SHP77 treated with DMSO at 0.1 percent for 48 hours (cell line): ENCODE measurements around the gene PRKACA.

ENCODE experiments used
- DNase-seq: peaks from one replicate; lab custom pipeline; 2025; lab: John Stamatoyannopoulos, UW

The PRKACA gene

DNA sequence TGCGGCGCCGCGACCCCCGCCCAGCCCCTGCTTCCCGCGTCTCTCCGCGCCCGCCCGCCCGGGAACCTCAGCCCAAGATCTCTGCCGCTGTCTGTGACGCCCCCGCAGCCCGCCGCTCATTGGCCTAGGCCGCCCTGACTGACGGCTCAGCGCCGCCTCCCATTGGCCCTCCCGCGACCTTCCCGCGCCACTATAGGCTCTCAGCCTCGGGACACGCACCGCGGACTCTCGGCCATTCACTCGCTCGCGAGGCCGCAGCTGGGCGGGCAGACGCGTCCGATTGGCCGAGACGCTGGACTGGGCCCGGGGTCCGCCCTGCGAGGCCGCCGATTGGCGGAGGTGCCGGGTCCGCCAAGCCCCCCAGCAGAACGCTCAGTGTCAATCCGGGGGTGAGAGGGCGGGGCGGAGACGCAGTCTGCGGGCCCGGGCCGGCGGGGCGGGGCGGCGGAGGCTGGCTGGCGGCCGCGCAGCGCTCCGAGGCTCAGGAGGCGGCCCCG lies at the start of gene PRKACA:
TSS of gene PRKACA (minus strand) at position 95 of the 497 bp plus-strand sequence. CDS start 215 bp downstream, outside the sequence.
- peak; percentile 94 for DNase-seq

GRCh38 chr19:14166999-14167575 lies 49.5 kb upstream of the PRKACA start:
- no peak for DNase-seq

GRCh38 chr19:14165990-14166830 lies 48.6 kb upstream of the PRKACA start:
- DNase-seq: no peak

GRCh38 chr19:14164724-14165493 lies 47.3 kb upstream of the PRKACA start:
- no peak for DNase-seq

- no peak for DNase-seq
Observed at GRCh38 chr19:14164082-14164481, 46.5 kb upstream of the PRKACA start.

DNA sequence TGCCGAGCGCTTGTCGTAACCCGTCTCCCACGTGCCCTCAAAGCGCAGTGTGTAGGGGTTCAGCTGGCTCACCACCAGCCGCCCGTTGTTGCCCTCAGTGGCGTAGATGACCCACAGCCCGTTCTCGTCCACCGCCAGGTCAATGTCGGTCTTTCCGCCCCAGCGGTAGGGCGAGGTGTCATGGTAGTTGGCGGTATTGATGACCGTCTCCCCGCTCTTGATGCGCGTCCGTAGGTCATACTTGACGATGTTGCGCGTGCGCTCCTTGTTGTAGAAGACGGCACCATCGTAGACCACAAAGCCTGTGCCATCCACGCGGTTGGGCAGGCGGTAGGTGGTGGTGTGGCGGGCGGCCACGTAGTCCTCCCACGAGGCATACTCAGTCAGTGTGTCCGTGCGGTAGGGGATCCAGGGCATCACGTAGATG lies 45.3 kb upstream of the PRKACA start:
- no peak for DNase-seq

DNA sequence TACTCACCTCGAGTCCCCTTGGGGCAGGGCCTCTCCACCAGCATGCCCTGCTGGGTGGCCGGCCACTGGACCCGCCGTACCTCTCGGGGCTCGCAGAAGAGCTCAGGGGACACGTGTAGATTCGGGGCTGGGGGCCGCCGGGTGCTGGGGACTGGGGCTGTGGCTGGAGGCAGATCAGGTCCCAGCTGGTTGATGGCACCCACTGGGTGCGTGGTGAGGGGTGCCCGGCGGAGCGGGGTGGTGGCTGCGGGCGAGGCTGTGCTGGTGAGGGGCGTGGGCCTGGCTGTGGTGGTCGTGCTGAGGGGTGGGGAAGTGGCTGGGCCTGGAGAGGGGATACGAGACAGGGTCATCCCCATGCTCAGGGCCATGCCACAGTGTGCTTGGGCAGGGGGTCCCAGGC lies 43.7 kb upstream of the PRKACA start:
- DNase-seq: no peak

DNA sequence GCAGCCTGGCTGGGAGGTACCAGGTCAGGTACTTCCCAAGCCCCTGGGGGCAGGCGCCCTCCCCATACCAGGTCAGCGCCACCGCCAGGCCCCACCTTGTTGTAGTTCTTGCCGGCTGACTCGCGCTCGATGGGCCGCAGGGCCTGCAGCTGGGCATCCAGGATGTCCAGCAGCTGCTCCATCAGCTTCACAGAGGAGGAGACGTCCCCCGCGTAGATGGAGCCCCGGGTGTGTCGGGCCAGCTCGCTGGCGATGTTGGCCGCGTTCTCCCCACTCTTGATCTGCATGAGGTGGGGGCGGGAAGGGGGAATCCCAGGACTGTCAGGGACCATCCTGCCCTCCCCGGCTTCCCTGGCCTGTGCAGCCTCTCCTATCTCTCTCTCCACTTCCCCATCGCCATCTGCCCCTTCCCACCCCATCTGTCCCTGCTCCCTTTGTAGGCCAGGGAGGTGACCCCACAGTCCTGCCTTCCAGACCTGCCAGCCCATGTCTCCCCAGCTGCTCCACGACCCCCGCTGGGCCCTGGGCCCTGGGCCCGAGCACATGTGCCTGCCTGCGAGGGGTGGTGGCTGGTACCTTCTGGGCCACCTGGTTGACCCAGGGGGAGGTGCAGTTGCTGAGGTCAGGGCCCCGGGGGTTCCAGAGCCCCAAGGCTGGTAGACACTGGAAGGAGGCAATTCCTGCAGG lies 42.6 kb upstream of the PRKACA start:
- no peak for DNase-seq

DNA sequence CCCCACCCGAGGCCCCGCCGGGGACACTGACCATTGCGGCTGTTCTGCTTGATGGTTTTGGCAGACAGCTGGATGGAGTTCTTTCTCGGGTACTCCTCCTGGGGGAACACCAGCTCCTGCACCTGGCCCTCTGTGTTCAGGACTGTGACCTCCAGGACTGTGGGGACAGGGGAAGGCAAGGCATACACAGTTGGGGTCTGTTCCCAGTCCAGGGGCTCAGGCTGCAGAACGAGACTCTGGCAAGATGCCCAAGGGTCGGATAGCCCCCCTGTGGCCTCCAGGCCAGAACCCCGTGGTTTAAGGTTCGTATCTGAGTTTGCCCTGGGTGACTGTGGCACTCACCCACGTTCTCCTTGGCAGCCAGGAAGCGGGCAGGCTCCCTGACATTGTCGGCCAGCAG lies 41.5 kb upstream of the PRKACA start:
- DNase-seq: no peak

DNA sequence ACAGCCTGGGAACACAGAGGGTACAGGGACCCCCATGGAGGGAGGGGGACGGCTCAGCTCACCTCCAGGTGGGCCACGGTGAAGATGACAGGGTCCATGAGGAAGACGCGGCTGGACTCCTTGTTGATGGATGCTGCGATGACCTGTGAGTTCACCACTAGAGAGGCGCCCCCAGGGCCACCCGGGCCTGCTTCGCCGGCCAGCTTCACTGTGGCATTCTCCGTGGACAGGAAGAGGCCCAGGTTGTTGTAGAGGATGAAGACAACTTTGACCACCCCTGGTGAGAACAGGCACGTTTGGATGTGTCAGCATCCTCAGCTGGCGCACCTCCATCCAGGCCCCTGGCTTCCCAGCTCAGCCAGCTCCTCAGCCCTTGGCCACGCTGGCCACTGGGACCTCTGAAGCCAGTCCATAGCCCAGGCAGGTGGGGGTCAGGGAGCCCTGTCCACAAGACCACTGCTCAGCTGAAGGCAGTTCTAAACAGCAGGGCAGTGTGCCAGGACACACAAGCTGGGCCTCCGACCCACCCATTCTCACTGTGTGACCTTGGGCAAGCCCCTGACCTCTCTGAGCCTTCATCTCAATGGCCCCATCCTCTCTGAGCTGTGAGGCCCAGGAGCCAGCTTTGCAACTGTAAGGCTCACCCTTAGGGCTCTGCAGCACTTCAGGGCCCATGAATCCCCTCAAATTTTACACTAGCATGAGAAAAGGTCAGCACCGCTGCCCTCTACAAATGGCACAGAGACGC lies 40.9 kb upstream of the PRKACA start:
- no peak for DNase-seq

DNA sequence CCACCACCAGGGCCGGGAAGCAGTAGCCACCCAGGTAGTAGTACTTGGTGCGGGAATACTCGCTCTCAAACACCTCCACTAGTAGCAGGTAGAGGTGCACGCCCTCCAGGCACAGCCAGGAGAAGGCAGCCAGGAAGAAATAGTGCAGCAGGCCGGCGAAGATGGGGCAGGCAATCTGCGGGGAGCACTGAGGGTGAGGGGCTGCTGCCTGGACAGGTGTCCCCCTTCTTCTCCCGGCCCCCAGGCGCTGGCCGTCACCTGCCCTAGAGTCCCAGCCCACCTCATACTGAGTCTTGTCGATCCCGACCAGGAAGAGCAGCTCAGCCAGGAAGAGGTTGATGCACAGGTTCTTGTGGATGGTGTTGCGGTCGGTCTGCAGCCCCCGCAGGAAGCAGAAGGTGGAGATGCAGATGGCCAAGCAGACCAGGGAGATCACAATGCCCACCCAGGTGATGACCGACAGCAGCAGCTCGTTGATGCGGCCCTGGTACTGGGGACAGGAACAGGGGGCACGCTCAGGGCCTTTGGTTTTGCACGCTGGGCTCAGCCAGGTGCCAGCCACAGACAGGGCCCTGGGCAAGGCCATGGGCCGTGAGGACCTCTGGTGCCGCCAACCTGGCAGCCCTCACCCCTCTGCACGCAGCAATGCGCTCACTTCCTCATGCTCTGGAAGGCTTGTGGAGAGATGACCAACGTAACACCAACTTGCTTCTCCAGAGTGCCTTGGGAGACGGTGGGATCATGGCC lies 39.6 kb upstream of the PRKACA start:
- DNase-seq: no peak

DNA sequence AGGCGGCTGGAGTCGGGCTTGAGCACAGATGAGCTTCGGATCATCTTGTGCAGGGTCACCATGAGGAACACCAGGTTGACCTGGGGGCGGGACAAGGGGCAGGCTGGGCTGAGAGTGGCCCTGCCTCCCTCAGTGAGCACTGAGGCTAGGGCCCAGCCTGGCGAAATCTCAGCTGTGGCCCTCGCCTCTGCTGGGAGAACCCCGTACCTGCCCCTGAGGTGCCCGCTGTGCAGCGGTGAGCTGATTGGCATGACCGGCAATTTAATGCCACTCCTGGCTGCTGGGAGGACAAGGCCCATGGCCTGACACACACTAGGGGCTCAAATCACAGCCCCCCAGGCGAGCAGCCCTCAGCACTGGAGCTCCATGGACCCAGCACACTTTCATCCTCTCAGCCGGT lies 38.6 kb upstream of the PRKACA start:
- DNase-seq: no peak

DNA sequence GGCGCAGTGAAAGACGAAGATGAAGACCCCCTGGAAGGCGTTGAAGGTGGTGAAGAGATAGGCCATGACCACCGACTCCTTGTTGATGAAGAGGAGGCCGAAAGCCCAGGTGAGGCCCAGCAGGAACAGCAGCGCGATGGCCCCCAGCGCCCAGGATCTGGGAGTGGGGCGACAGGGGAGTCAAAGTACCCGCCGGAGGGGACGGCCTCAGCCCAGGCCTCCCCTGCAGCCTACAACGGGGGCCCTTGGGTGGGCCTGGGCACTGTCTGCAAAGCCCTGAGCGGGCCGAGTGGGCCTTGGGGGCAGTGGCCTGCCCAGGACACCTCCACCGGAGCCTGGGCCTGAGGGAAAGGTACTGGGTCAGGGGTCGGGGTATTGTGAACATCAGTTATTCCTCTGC lies 37.8 kb upstream of the PRKACA start:
- no peak for DNase-seq

DNA sequence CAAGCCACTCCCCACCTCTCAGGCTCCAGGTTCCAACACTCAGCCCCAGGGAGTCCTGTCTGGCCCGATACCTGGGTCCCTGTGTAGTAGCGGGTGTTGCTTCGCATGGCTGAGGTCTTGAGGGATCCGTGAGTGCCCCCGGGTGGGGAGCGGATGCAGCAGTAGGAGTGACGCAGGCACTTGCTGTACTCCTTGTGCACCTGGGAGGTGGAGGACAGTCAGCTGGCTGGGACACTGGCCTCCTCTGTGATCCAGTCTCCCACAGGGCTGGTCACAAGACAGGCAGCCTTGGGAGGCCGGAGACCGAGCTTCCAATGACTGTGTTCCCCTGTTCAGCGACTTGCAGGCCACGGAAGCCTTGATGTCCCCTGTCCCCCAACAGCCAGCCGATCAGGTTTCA lies 35.2 kb upstream of the PRKACA start:
- DNase-seq: no peak

- DNase-seq: no peak
Observed at GRCh38 chr19:14150770-14151661, 33.5 kb upstream of the PRKACA start.

GRCh38 chr19:14150041-14150769 lies 32.6 kb upstream of the PRKACA start:
- DNase-seq: no peak

- no peak for DNase-seq
Observed at GRCh38 chr19:14149509-14149994, 32.0 kb upstream of the PRKACA start.

DNA sequence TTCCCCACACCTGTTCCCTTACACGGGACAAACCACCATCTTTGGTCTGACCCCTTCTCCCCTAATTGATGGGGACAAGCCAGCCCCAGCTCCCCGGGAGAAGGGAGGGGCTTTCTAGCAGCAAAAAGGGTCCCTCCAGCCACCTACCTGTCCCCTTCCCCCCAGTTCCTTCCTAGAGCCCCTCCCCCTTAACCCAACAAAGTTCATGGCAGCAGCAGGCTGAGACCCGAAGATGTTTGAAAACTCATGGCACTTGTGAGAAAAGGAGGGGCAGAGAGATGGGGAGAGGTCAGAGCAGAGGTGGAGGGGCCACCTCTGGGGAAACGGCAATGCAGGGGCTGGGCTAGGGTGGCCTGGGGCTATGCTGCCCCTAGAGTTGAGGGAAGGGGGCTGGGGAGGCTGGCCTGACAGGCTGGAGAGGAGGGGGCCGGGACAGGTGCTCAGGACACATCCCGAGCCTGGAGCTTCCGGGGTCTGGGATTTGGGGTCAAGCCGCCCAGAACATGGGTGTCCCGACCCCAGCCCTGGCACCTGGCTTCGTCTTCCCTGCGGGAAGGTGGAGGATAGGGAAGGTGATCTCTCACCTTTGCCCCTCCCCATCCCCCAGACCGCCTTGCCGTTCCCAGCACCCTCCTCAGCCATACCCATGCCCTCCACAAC lies 31.3 kb upstream of the PRKACA start:
- no peak for DNase-seq
